ELF-1 (cell line): ENCODE measurements around the gene SIRT7.

ENCODE experiments used
- DNase-seq: peaks from one replicate; pipeline ENCODE4 v3.0.0-alpha.2; 2016; ENCODE audit warnings: low read depth, low spot score

SIRT7 gene

GRCh38 chr17:81888105-81888987 lies 29.6 kb downstream of the SIRT7 start:
- no peak for DNase-seq

- DNase-seq: no peak
Observed at GRCh38 chr17:81885869-81886548, 32.0 kb downstream of the SIRT7 start.

GRCh38 chr17:81885454-81885853 lies 32.5 kb downstream of the SIRT7 start:
- no peak for DNase-seq

GRCh38 chr17:81884968-81885367 lies 33.0 kb downstream of the SIRT7 start:
- no peak for DNase-seq

- DNase-seq: no peak
Observed at GRCh38 chr17:81884520-81884919, 33.5 kb downstream of the SIRT7 start.

- no peak for DNase-seq
Observed at GRCh38 chr17:81879121-81879520, 38.9 kb downstream of the SIRT7 start.

GRCh38 chr17:81878294-81878693 lies 39.7 kb downstream of the SIRT7 start:
- DNase-seq: no peak

GRCh38 chr17:81877569-81877968 lies 40.4 kb downstream of the SIRT7 start:
- no peak for DNase-seq

GRCh38 chr17:81871387-81872230 lies 46.4 kb downstream of the SIRT7 start:
- peak; percentile 77 for DNase-seq

- no peak for DNase-seq
Observed at GRCh38 chr17:81870981-81871386, 47.0 kb downstream of the SIRT7 start, which contains the start of gene ARHGDIA. Gene ARHGDIA (minus strand): TSS chr17:81871337. CDS start chr17:81869930, 1,407 bp downstream.

GRCh38 chr17:81870131-81870980 lies 47.6 kb downstream of the SIRT7 start:
- DNase-seq: peak; percentile 63

- DNase-seq: peak; percentile 85
Observed at GRCh38 chr17:81869221-81870130, 48.5 kb downstream of the SIRT7 start.

GRCh38 chr17:81868674-81869220 lies 49.2 kb downstream of the SIRT7 start:
- peak; percentile 85 for DNase-seq

GRCh38 chr17:81867991-81868673 lies 49.8 kb downstream of the SIRT7 start:
- no peak for DNase-seq

- peak; percentile 88 for DNase-seq
Observed at GRCh38 chr17:81867170-81867990, 50.6 kb downstream of the SIRT7 start.

- DNase-seq: no peak
Observed at GRCh38 chr17:81866440-81867169, 51.4 kb downstream of the SIRT7 start.

- DNase-seq: peak; percentile 50
Observed at GRCh38 chr17:81865733-81866439, 52.1 kb downstream of the SIRT7 start.
